Right forelimb (tissue), 1 donor: Measurements from ENCODE around the gene LDLRAD2.
"Not testable (repeated sequence)": the region's sequence is repeated elsewhere in the genome, so short reads cannot be mapped to it uniquely, and the experiment has no call there.

Experiments used
- DNase-seq: peaks from one replicate; pipeline ENCODE4 v3.0.0-alpha.2; 2018

The LDLRAD2 gene

GRCh38 chr1:21811875-21812305 is at the start of gene LDLRAD2:
Gene LDLRAD2, plus strand, starts transcription at chr1:21812265. Its CDS starts 187 bp downstream, at chr1:21812452.
- no peak for DNase-seq

GRCh38 chr1:21763236-21763635 is 48.8 kb upstream of the LDLRAD2 start:
- DNase-seq = no peak

- DNase-seq = no peak
These were observed 48.2 kb upstream of the LDLRAD2 start for GRCh38 chr1:21763694-21764419.

- no peak for DNase-seq
These were observed 47.2 kb upstream of the LDLRAD2 start for GRCh38 chr1:21764615-21765423.

GRCh38 chr1:21766210-21766609 is 45.9 kb upstream of the LDLRAD2 start:
- no peak for DNase-seq

- not testable (repeated sequence) for DNase-seq
These were observed 45.0 kb upstream of the LDLRAD2 start for GRCh38 chr1:21767106-21767505.

- no peak for DNase-seq
These were observed 41.9 kb upstream of the LDLRAD2 start for GRCh38 chr1:21770201-21770600.

GRCh38 chr1:21770602-21771001 is 41.5 kb upstream of the LDLRAD2 start:
- not testable (repeated sequence) for DNase-seq

- not testable (repeated sequence) for DNase-seq
These were observed 40.4 kb upstream of the LDLRAD2 start for GRCh38 chr1:21771672-21772071.

GRCh38 chr1:21773585-21773984 is 38.5 kb upstream of the LDLRAD2 start:
- no peak for DNase-seq

- DNase-seq = no peak
These were observed 37.1 kb upstream of the LDLRAD2 start for GRCh38 chr1:21774835-21775549.

GRCh38 chr1:21775550-21775914 is 36.5 kb upstream of the LDLRAD2 start:
- no peak for DNase-seq

GRCh38 chr1:21775985-21776562 is 36.0 kb upstream of the LDLRAD2 start:
- DNase-seq = no peak

GRCh38 chr1:21776925-21777324 is 35.1 kb upstream of the LDLRAD2 start:
- not testable (repeated sequence) for DNase-seq

GRCh38 chr1:21778405-21778727 is 33.7 kb upstream of the LDLRAD2 start:
- no peak for DNase-seq

- DNase-seq = no peak
These were observed 32.2 kb upstream of the LDLRAD2 start for GRCh38 chr1:21779613-21780521.

- peak; percentile 45 for DNase-seq
These were observed 30.2 kb upstream of the LDLRAD2 start for GRCh38 chr1:21781815-21782348.

- DNase-seq = peak; percentile 71
These were observed 29.7 kb upstream of the LDLRAD2 start for GRCh38 chr1:21782349-21782867.

GRCh38 chr1:21782868-21783678 is 29.0 kb upstream of the LDLRAD2 start, which contains the start of gene USP48:
Gene USP48, minus strand, starts transcription at chr1:21783149. Its CDS starts 192 bp downstream, at chr1:21782957.
- peak; percentile 98 for DNase-seq
